ENCODE results near the gene ANKFN1.
A peak's percentile ranks its signal among the peaks of the same experiment; 100 is the strongest.

The ANKFN1 gene

DNA sequence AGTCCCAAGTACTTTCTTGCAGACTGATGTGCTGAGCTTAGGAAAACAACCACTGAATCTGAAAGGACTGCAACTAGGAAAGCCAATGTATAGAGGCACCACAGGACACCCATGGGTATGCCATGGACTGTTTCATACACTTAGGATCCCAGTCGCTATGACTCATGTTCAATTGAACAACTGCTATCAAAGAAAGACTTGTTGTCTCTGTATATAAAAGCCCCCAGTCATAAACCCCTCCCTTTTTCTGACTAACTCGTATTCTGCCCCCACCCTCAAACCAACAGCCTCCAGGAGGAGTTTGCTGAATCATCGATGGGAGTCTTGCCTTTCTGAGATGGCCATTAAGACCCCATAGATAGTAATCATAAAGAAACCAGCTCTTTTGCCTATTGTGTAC lies 205.4 kb downstream of the ANKFN1 start:
- no peaks in the 10 kb centered on the region for H3K4me1 ChIP-seq (ENCODE audit: control extremely low read depth in 1 of 4, control insufficient read depth in 4 of 4, insufficient read depth in 4 of 4, low read length in 3 of 4)
- CTCF ChIA-PET: no interaction called here
- POLR2A ChIA-PET: no interaction called here
- 96% methylated on average over 3 of the region's 3 CpGs for WGBS (ENCODE audit: insufficient coverage)
- DNase-seq: no peak
- H3K27me3 ChIP-seq (replicated peaks in 2 of 5; ENCODE audit: control insufficient read depth in 4 of 5, insufficient read depth in 5 of 5, low read length in 4 of 5): no peaks in the 10 kb centered on the region
- H3K36me3 ChIP-seq (ENCODE audit: control insufficient read depth in 4 of 4, insufficient read depth in 4 of 4, low read length in 3 of 4): no peaks in the 10 kb centered on the region
- no peak overlapping the region for H3K4me3 ChIP-seq (ENCODE audit: control insufficient read depth in 1 of 7, extremely low read depth in 1 of 7, insufficient read depth in 4 of 7, low read depth in 2 of 7, low read length in 6 of 7)
- H3K9me3 ChIP-seq (ENCODE audit: control extremely low read depth in 1 of 5, control insufficient read depth in 4 of 5, insufficient read depth in 2 of 5, low read depth in 1 of 5, low read length in 4 of 5): peaks cover 0 to 2% (median 0%) of the 10 kb centered on the region in 5 experiments
- no peak overlapping the region for H3K27ac ChIP-seq (ENCODE audit: insufficient read depth in 1 of 2, low read depth in 1 of 2, low read length in 2 of 2, poor library complexity in 1 of 2, severe bottlenecking in 2 of 2)

DNA sequence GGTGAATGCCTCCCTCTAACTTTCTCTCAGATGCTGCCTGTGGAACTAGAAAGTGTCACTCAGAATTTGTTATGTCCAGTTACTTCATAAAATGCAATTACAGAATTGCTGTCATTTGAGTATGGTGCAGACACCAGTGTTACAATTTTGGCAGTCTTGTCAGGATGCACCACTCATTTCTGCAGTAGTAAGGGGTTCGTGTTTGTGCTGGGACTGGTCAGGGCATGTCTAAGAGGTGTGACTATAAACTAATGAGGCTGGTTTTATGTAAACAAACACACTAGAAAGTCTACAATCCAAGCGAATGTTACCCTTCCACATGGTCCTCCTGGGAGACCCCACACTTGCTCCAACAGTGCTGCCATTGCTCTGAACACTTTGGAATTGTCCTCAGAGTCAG lies 206.2 kb downstream of the ANKFN1 start:
- Histone ChIP-seq H3K4me1 (ENCODE audit: control extremely low read depth in 1 of 4, control insufficient read depth in 4 of 4, insufficient read depth in 4 of 4, low read length in 3 of 4) (no peaks in the 10 kb centered on the region), H3K27ac (ENCODE audit: insufficient read depth in 1 of 2, low read depth in 1 of 2, low read length in 2 of 2, poor library complexity in 1 of 2, severe bottlenecking in 2 of 2) (no peak overlapping the region), H3K36me3 (ENCODE audit: control insufficient read depth in 4 of 4, insufficient read depth in 4 of 4, low read length in 3 of 4) (no peaks in the 10 kb centered on the region), H3K9me3 (ENCODE audit: control extremely low read depth in 1 of 5, control insufficient read depth in 4 of 5, insufficient read depth in 2 of 5, low read depth in 1 of 5, low read length in 4 of 5) (peaks cover 0 to 2% (median 0%) of the 10 kb centered on the region in 5 experiments), H3K4me3 (ENCODE audit: control insufficient read depth in 1 of 7, extremely low read depth in 1 of 7, insufficient read depth in 4 of 7, low read depth in 2 of 7, low read length in 6 of 7) (no peak overlapping the region), H3K27me3 (replicated peaks in 2 of 5; ENCODE audit: control insufficient read depth in 4 of 5, insufficient read depth in 5 of 5, low read length in 4 of 5) (no peaks in the 10 kb centered on the region)
- ChIA-PET CTCF (no interaction called here), POLR2A (interaction anchor here (0.6 kb wide), 1 partner anchor 691 kb away, joined by 4 read pairs; no protein-coding TSS in a partner anchor)
- WGBS (ENCODE audit: insufficient coverage): 100% methylated on average over 1 of the region's 2 CpGs
- no peak for DNase-seq

DNA sequence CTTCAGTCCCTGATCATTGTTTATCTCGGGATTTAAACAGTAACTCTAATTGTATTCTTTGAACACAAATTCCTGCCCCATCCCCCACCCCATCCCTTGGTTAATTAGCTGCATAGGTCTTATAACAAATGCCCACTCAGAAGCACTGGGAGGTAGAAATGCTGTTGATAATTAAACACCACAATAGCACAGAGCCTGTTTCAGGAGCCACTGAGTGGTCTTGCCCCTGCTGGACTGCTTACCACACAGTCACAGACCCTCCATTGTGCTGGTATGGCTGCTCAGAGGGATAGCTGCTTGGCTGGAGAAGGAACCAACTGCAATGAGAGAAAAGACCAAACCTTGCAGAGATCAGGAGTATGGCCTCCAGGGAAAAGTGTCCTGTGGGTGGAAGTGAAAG lies 214.1 kb downstream of the ANKFN1 start:
- Histone ChIP-seq H3K36me3 (ENCODE audit: control insufficient read depth in 4 of 4, insufficient read depth in 4 of 4, low read length in 3 of 4) (no peaks in the 10 kb centered on the region), H3K4me3 (ENCODE audit: control insufficient read depth in 1 of 7, extremely low read depth in 1 of 7, insufficient read depth in 4 of 7, low read depth in 2 of 7, low read length in 6 of 7) (no peak overlapping the region), H3K9me3 (ENCODE audit: control extremely low read depth in 1 of 5, control insufficient read depth in 4 of 5, insufficient read depth in 2 of 5, low read depth in 1 of 5, low read length in 4 of 5) (peaks cover 0 to 2% (median 0%) of the 10 kb centered on the region in 5 experiments), H3K27ac (ENCODE audit: insufficient read depth in 1 of 2, low read depth in 1 of 2, low read length in 2 of 2, poor library complexity in 1 of 2, severe bottlenecking in 2 of 2) (no peak overlapping the region), H3K4me1 (ENCODE audit: control extremely low read depth in 1 of 4, control insufficient read depth in 4 of 4, insufficient read depth in 4 of 4, low read length in 3 of 4) (no peaks in the 10 kb centered on the region), H3K27me3 (replicated peaks in 2 of 5; ENCODE audit: control insufficient read depth in 4 of 5, insufficient read depth in 5 of 5, low read length in 4 of 5) (no peaks in the 10 kb centered on the region)
- WGBS (ENCODE audit: insufficient coverage): no CpG with 5 or more reads among the region's 1 CpG
- POLR2A ChIA-PET: no interaction called here
- no peak for DNase-seq
- CTCF ChIA-PET: no interaction called here

DNA sequence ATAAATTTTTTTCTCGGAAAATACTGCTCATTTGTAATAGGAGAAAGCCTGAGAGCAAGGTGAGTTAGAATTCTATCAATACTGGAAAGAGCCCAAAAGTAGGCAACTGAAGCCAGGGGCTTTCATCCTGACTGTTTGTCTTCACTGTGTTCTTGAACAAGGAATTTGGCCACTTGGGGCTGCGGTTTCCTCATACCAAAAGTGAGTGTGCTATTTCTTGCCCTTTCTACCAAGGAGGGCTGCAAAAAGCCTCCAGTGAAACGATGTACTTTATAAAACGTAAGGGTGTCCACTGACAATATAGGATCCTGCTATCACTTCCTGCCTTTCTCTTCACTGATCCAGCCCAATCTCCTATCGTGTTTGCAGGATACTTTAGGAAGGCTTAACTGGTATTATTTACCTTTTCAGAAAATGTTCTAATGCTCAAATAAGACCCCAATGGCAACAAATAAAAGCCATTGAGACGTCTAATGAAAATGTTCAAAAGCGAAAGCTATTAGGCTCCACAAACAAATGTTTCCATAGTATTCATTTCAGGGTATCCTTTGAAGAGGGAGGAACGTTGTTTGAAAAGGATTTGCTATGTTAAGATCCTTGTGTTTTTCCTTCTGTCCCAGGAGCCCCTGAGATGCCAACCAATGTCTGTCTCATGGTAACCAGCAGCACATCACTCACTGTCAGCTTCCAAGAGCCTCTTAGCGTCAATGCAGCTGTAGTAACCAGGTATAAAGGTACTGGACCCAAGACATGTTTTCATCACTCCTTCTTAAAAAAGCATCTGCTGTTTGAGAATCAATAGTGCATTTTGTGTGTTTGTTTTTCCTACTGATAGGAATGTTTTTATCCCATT lies 220.9 kb downstream of the ANKFN1 start:
- no peaks in the 10 kb centered on the region for H3K4me1 ChIP-seq (ENCODE audit: control extremely low read depth in 1 of 4, control insufficient read depth in 4 of 4, insufficient read depth in 4 of 4, low read length in 3 of 4)
- no peaks in the 10 kb centered on the region for H3K27me3 ChIP-seq (replicated peaks in 2 of 5; ENCODE audit: control insufficient read depth in 4 of 5, insufficient read depth in 5 of 5, low read length in 4 of 5)
- CTCF ChIA-PET: no interaction called here
- 94% methylated on average over 5 of the region's 9 CpGs for WGBS (ENCODE audit: insufficient coverage)
- DNase-seq: peak in 1 of 3 donors; percentile 6
- POLR2A ChIA-PET: no interaction called here
- no peak overlapping the region for H3K4me3 ChIP-seq (ENCODE audit: control insufficient read depth in 1 of 7, extremely low read depth in 1 of 7, insufficient read depth in 4 of 7, low read depth in 2 of 7, low read length in 6 of 7)
- H3K36me3 ChIP-seq (ENCODE audit: control insufficient read depth in 4 of 4, insufficient read depth in 4 of 4, low read length in 3 of 4): no peaks in the 10 kb centered on the region
- no peak overlapping the region for H3K27ac ChIP-seq (ENCODE audit: insufficient read depth in 1 of 2, low read depth in 1 of 2, low read length in 2 of 2, poor library complexity in 1 of 2, severe bottlenecking in 2 of 2)
- H3K9me3 ChIP-seq (ENCODE audit: control extremely low read depth in 1 of 5, control insufficient read depth in 4 of 5, insufficient read depth in 2 of 5, low read depth in 1 of 5, low read length in 4 of 5): no peaks in the 10 kb centered on the region

DNA sequence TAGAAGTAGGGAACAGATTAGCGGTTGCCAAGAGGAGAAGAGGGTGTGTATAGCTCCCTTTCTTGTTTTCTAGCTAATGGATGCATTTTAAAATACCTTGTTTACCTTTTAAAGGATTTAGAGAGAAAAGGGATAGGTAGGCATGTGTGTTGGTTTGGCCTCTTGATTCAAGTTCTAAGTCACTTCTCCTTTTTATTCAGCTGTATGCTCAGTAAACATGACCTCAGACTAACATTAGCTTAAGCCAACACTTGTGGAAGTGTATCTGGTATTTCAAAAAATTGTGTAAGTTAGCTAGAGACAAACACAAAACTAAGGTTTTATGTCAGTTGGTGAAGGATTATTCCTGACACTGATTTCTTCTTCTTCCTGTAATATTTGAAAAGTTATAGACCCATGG lies 236.1 kb downstream of the ANKFN1 start:
- Histone ChIP-seq H3K36me3 (ENCODE audit: control insufficient read depth in 4 of 4, insufficient read depth in 4 of 4, low read length in 3 of 4) (no peaks in the 10 kb centered on the region), H3K4me3 (ENCODE audit: control insufficient read depth in 1 of 7, extremely low read depth in 1 of 7, insufficient read depth in 4 of 7, low read depth in 2 of 7, low read length in 6 of 7) (no peak overlapping the region), H3K4me1 (ENCODE audit: control extremely low read depth in 1 of 4, control insufficient read depth in 4 of 4, insufficient read depth in 4 of 4, low read length in 3 of 4) (peaks cover 0 to 6% (median 0%) of the 10 kb centered on the region in 4 experiments), H3K27me3 (replicated peaks in 2 of 5; ENCODE audit: control insufficient read depth in 4 of 5, insufficient read depth in 5 of 5, low read length in 4 of 5) (no peaks in the 10 kb centered on the region), H3K9me3 (ENCODE audit: control extremely low read depth in 1 of 5, control insufficient read depth in 4 of 5, insufficient read depth in 2 of 5, low read depth in 1 of 5, low read length in 4 of 5) (peaks cover 0 to 5% (median 0%) of the 10 kb centered on the region in 5 experiments), H3K27ac (ENCODE audit: insufficient read depth in 1 of 2, low read depth in 1 of 2, low read length in 2 of 2, poor library complexity in 1 of 2, severe bottlenecking in 2 of 2) (no peak overlapping the region)
- DNase-seq: peak in 1 of 3 donors; percentile 13
- no CpG with 5 or more reads among the region's 1 CpG for WGBS (ENCODE audit: insufficient coverage)
- CTCF ChIA-PET: no interaction called here
- POLR2A ChIA-PET: no interaction called here

DNA sequence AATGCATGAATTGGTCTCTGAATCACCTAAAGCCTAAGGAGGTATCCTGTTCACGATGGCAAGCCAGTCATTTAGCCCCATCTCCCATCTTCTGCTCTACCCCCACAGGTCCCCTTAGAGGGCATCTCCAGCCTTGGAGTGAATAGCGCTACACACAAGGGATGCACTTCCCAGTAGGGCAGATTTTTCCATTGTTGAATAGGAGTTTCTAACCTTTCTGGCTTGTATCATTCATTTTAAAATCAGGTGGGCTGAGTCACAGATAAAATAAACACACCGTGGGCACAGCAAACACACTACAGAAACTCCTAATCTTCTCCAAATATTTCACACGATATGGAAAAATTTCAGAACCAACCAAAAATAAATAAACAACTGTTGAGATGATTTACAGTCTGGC lies 239.0 kb downstream of the ANKFN1 start:
- Histone ChIP-seq H3K4me1 (ENCODE audit: control extremely low read depth in 1 of 4, control insufficient read depth in 4 of 4, insufficient read depth in 4 of 4, low read length in 3 of 4) (peaks cover 0 to 6% (median 0%) of the 10 kb centered on the region in 4 experiments), H3K4me3 (ENCODE audit: control insufficient read depth in 1 of 7, extremely low read depth in 1 of 7, insufficient read depth in 4 of 7, low read depth in 2 of 7, low read length in 6 of 7) (no peak overlapping the region), H3K36me3 (ENCODE audit: control insufficient read depth in 4 of 4, insufficient read depth in 4 of 4, low read length in 3 of 4) (no peaks in the 10 kb centered on the region), H3K9me3 (ENCODE audit: control extremely low read depth in 1 of 5, control insufficient read depth in 4 of 5, insufficient read depth in 2 of 5, low read depth in 1 of 5, low read length in 4 of 5) (peaks cover 0 to 5% (median 0%) of the 10 kb centered on the region in 5 experiments), H3K27me3 (replicated peaks in 2 of 5; ENCODE audit: control insufficient read depth in 4 of 5, insufficient read depth in 5 of 5, low read length in 4 of 5) (no peaks in the 10 kb centered on the region), H3K27ac (ENCODE audit: insufficient read depth in 1 of 2, low read depth in 1 of 2, low read length in 2 of 2, poor library complexity in 1 of 2, severe bottlenecking in 2 of 2) (no peak overlapping the region)
- no peak for DNase-seq
- ChIA-PET POLR2A (no interaction called here), CTCF (no interaction called here)
- 100% methylated on average over 3 of the region's 4 CpGs for WGBS (ENCODE audit: insufficient coverage)

DNA sequence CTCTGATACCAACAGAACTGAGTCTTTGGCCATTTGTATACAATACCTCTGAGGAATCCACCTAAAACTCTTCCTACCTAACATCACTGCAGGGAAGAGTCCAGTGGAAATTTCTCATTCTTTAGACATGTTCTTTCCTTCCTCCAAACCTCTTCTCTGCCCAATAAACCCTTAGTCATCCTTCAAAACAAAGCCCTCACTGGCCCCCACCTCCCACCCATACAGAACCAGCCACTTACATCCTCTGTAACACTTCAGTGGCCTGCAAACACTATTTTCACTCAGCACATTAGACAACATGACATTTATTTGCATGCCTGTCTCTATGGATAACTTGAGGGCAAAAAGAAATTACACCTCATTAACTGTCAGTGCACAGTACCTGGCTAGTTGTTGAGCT lies 239.9 kb downstream of the ANKFN1 start:
- Histone ChIP-seq H3K27me3 (replicated peaks in 2 of 5; ENCODE audit: control insufficient read depth in 4 of 5, insufficient read depth in 5 of 5, low read length in 4 of 5) (no peaks in the 10 kb centered on the region), H3K4me1 (ENCODE audit: control extremely low read depth in 1 of 4, control insufficient read depth in 4 of 4, insufficient read depth in 4 of 4, low read length in 3 of 4) (peaks cover 0 to 6% (median 0%) of the 10 kb centered on the region in 4 experiments), H3K4me3 (ENCODE audit: control insufficient read depth in 1 of 7, extremely low read depth in 1 of 7, insufficient read depth in 4 of 7, low read depth in 2 of 7, low read length in 6 of 7) (no peak overlapping the region), H3K9me3 (ENCODE audit: control extremely low read depth in 1 of 5, control insufficient read depth in 4 of 5, insufficient read depth in 2 of 5, low read depth in 1 of 5, low read length in 4 of 5) (peaks cover 0 to 5% (median 0%) of the 10 kb centered on the region in 5 experiments), H3K27ac (ENCODE audit: insufficient read depth in 1 of 2, low read depth in 1 of 2, low read length in 2 of 2, poor library complexity in 1 of 2, severe bottlenecking in 2 of 2) (no peak overlapping the region), H3K36me3 (ENCODE audit: control insufficient read depth in 4 of 4, insufficient read depth in 4 of 4, low read length in 3 of 4) (no peaks in the 10 kb centered on the region)
- POLR2A ChIA-PET: no interaction called here
- CTCF ChIA-PET: no interaction called here
- DNase-seq: peak in 2 of 3 donors; percentile 40 to 50
